HepG2 (cell line): Measurements from ENCODE around the gene YIF1A. TPM values are rescaled to one million over a fixed set of nuclear protein-coding genes. Genes with fewer than 3 reads are reported as not detected.
A peak's percentile ranks its signal among the peaks of the same experiment; 100 is the strongest.

Experiments
- CBX5 ChIP-seq: sonication (generic); formaldehyde crosslinking; IDR thresholded peaks from 2 replicates; pipeline ENCODE4 v1.4.0; 2020; ENCODE audit warnings: missing genetic modification reagents, borderline replicate concordance
- CENPT ChIP-seq: sonication (generic); formaldehyde crosslinking; IDR thresholded peaks from 2 replicates; pipeline ENCODE4 v1.8.0; 2022; ENCODE audit warnings: low read depth, mild to moderate bottlenecking, moderate library complexity, missing genetic modification reagents
- DMAP1 ChIP-seq: IDR thresholded peaks from 2 replicates; pipeline ENCODE4 v1.6.1; 2016
- FOXK1 ChIP-seq: sonication (generic); formaldehyde crosslinking; IDR thresholded peaks from 2 replicates; pipeline ENCODE4 v1.4.0; 2020; ENCODE audit warnings: low read depth, missing genetic modification reagents, borderline replicate concordance
- GATA4 ChIP-seq: sonication (generic); IDR thresholded peaks from 2 replicates; pipeline ENCODE4 v1.6.1; 2016; ENCODE audit warnings: antibody characterized with exemption, low read depth, borderline replicate concordance
- HIVEP1 ChIP-seq: sonication (generic); formaldehyde crosslinking; IDR thresholded peaks from 2 replicates; pipeline ENCODE4 v1.4.0; 2020; ENCODE audit warnings: mild to moderate bottlenecking, missing genetic modification reagents
- JDP2 ChIP-seq: sonication (generic); formaldehyde crosslinking; IDR thresholded peaks from 2 replicates; pipeline ENCODE4 v1.8.1; 2022; ENCODE audit warnings: missing genetic modification reagents, borderline replicate concordance
- KLF13 ChIP-seq: sonication (generic); formaldehyde crosslinking; IDR thresholded peaks from 2 replicates; pipeline ENCODE4 v1.4.0; 2020; ENCODE audit warnings: mild to moderate bottlenecking, missing genetic modification reagents
- KMT2B ChIP-seq: IDR thresholded peaks from 2 replicates; pipeline ENCODE4 v1.6.1; 2016; ENCODE audit warnings: missing genetic modification reagents, missing compliant biosample characterization
- MXD1 ChIP-seq: sonication (generic); formaldehyde crosslinking; IDR thresholded peaks from 2 replicates; pipeline ENCODE4 v1.4.0; 2020; ENCODE audit warnings: mild to moderate bottlenecking, missing genetic modification reagents
- NR0B2 ChIP-seq: sonication (generic); formaldehyde crosslinking; IDR thresholded peaks from 2 replicates; pipeline ENCODE4 v1.4.0; 2020; ENCODE audit warnings: mild to moderate bottlenecking, missing genetic modification reagents
- NRL ChIP-seq: sonication (generic); formaldehyde crosslinking; IDR thresholded peaks from 2 replicates; pipeline ENCODE4 v1.5.0; 2020; ENCODE audit warnings: missing genetic modification reagents, mild to moderate bottlenecking, moderate library complexity, borderline replicate concordance
- PCBP2 ChIP-seq: fragments of 200-400 bp; formaldehyde crosslinking; optimal IDR thresholded peaks from 2 replicates; pipeline ENCODE3; 2018; ENCODE audit warnings: low read length, low read depth; ENCODE audit not compliant: poor library complexity, severe bottlenecking
- PHB2 ChIP-seq: fragments of 450-650 bp; IDR thresholded peaks from 2 replicates; pipeline ENCODE4 v1.6.1; 2018; ENCODE audit not compliant: partially characterized antibody
- RORA ChIP-seq: sonication (generic); formaldehyde crosslinking; IDR thresholded peaks from 2 replicates; pipeline ENCODE4 v1.5.0; 2020; ENCODE audit warnings: mild to moderate bottlenecking, missing genetic modification reagents, moderate library complexity
- STAT5B ChIP-seq: sonication (generic); formaldehyde crosslinking; IDR thresholded peaks from 2 replicates; pipeline ENCODE4 v1.4.0; 2020; ENCODE audit warnings: missing genetic modification reagents
- ZBTB46 ChIP-seq: sonication (generic); formaldehyde crosslinking; IDR thresholded peaks from 2 replicates; pipeline ENCODE4 v1.4.0; 2020; ENCODE audit warnings: mild to moderate bottlenecking, missing genetic modification reagents, borderline replicate concordance
- ZNF530 ChIP-seq: sonication (generic); formaldehyde crosslinking; IDR thresholded peaks from 2 replicates; pipeline ENCODE4 v1.5.0; 2020; ENCODE audit warnings: low read depth, mild to moderate bottlenecking, missing genetic modification reagents
- ZNF546 ChIP-seq: sonication (generic); formaldehyde crosslinking; conservative IDR thresholded peaks from 2 replicates; pipeline ENCODE4 v1.8.1; 2023; ENCODE audit warnings: mild to moderate bottlenecking, missing genetic modification reagents
- ZNF724P ChIP-seq: sonication (generic); formaldehyde crosslinking; IDR thresholded peaks from 2 replicates; pipeline ENCODE4 v1.8.0; 2022; ENCODE audit warnings: missing genetic modification reagents, borderline replicate concordance
- ZNF780A ChIP-seq: sonication (generic); formaldehyde crosslinking; IDR thresholded peaks from 2 replicates; pipeline ENCODE4 v1.8.0; 2022; ENCODE audit warnings: mild to moderate bottlenecking, missing genetic modification reagents, moderate library complexity
- ZNF790 ChIP-seq: sonication (generic); formaldehyde crosslinking; IDR thresholded peaks from 2 replicates; pipeline ENCODE4 v1.8.0; 2022; ENCODE audit warnings: missing genetic modification reagents, mild to moderate bottlenecking, borderline replicate concordance
- polyA plus RNA-seq, 8 experiments: library from polyadenylated mRNA; depleted of rRNA in 3 of 8; stranded (reverse) in 7 of 8; unstranded in 1 of 8; fragments of >200 nt; fragmentation: Illumina TruSeq in 4 of 8; extraction: Trizol in 4 of 8; gene quantifications; 2 replicates each; pipeline versions ENCODE4 v1.2.1 to v1.2.3, GENCODE V29; 2011 to 2016; ENCODE audit warnings: low read depth in 4 of 8, missing spikeins in 1 of 8, mixed read lengths in 1 of 8; ENCODE audit not compliant: insufficient read depth in 1 of 8
- total RNA-seq, 5 experiments: library from RNA; depleted of rRNA; stranded (reverse); fragments of >200 nt; fragmentation: Illumina TruSeq; extraction: Trizol; gene quantifications; 2 replicates each; pipeline ENCODE4 v1.2.3, GENCODE V29; 2016; ENCODE audit warnings: low read depth in 1 of 5

YIF1A gene
- total and polyA plus RNA-seq, 2 of the 13 experiments (the other 11 are each of a cell fraction or from before 2014, with no cell fraction given) = 133 to 145 TPM

GRCh38 chr11:66328302-66329144 lies 39.6 kb upstream of the YIF1A start (continued):
- TF ChIP-seq CBX5 (CRISPR knock-in tag) = peak; percentile 86; the same call in 1 of the 2 replicates
- TF ChIP-seq ZNF724P (CRISPR knock-in tag) = no peak
- no peak for TF ChIP-seq PCBP2
- peak; percentile 64; the same call in 1 of the 2 replicates for TF ChIP-seq NRL (CRISPR knock-in tag)
- TF ChIP-seq ZNF546 = 0 out of 2 replicates have a peak, but pooled peaks have one; percentile 73
- 0 out of 2 replicates have a peak, but pooled peaks have one; percentile 30 for TF ChIP-seq ZNF790 (CRISPR knock-in tag)
- peak; percentile 57; the same call in 1 of the 2 replicates for TF ChIP-seq FOXK1 (CRISPR knock-in tag)
- peak; percentile 66; the same call in 1 of the 2 replicates for TF ChIP-seq HIVEP1
- TF ChIP-seq NR0B2 (CRISPR knock-in tag) = peak; percentile 67
- TF ChIP-seq DMAP1 (CRISPR knock-in tag) = peak; percentile 90
- TF ChIP-seq STAT5B = no peak
- no peak for TF ChIP-seq GATA4
- 0 out of 2 replicates have a peak, but pooled peaks have one; percentile 44 for TF ChIP-seq KMT2B (CRISPR knock-in tag)
- TF ChIP-seq KLF13 (CRISPR knock-in tag) = no peak
- no peak for TF ChIP-seq RORA (CRISPR knock-in tag)
- TF ChIP-seq CENPT (CRISPR knock-in tag) = no peak
- no peak for TF ChIP-seq ZBTB46 (CRISPR knock-in tag)
- no peak for TF ChIP-seq PHB2
- peak; percentile 61; the same call in 1 of the 2 replicates for TF ChIP-seq ZNF780A (CRISPR knock-in tag)
- no peak for TF ChIP-seq JDP2 (CRISPR knock-in tag)
- 0 out of 2 replicates have a peak, but pooled peaks have one; percentile 52 for TF ChIP-seq MXD1 (CRISPR knock-in tag)
- TF ChIP-seq ZNF530 = no peak
